Endothelial cell of umbilical vein (primary cell): Measurements from ENCODE around the gene LBHD2. TPM values are rescaled to one million over a fixed set of nuclear protein-coding genes. Genes with fewer than 3 reads are reported as not detected.

Experiments
- BruUV-seq: library from RNA; stranded (reverse); fragments of 400-500 nt; replicated peaks from 2 replicates; lab custom pipeline; 2021; lab: Mats Ljungman, UMichigan
- CTCF ChIA-PET: fragments of 300-600, 350-600 bp; sonication (Branson Sonifier 250); formaldehyde crosslinking; loops from one replicate; lab custom pipeline; 2021; ENCODE audit warnings: antibody characterized with exemption, inconsistent platforms; lab: Charles Lee
- POLR2A ChIA-PET: fragments of 300-600, 350-600 bp; sonication (Branson Sonifier 250); formaldehyde crosslinking; loops from one replicate; lab custom pipeline; 2021; ENCODE audit warnings: antibody characterized with exemption, inconsistent platforms; lab: Charles Lee
- DNase-seq: peaks from one replicate; pipeline ENCODE4 v3.0.0-alpha.2; 2011; ENCODE audit warnings: low read depth, low spot score
- FAIRE-seq: peaks from 2 replicates; lab custom pipeline; 2011; peaks lifted over from hg19 to GRCh38; lab: Jason Lieb, UNC
- H2AFZ ChIP-seq: 2 replicates; pipeline ENCODE4 v1.6.0; 2012; ENCODE audit warnings: low read depth, low read length, control low read depth, inconsistent platforms
- H3K27ac ChIP-seq: 2 replicates; pipeline ENCODE4 v1.5.1; 2011; ENCODE audit warnings: low read depth, mild to moderate bottlenecking, control low read depth, low read length, moderate library complexity; ENCODE audit not compliant: insufficient read depth
- H3K27me3 ChIP-seq, 2 experiments: 2 replicates each; pipeline versions ENCODE4 v1.6.0 to v1.6.1; 2011; ENCODE audit warnings: low read length in 2 of 2, mixed read lengths in 1 of 2; ENCODE audit not compliant: control insufficient read depth in 2 of 2, insufficient read depth in 2 of 2
- H3K36me3 ChIP-seq, 2 experiments: 2 replicates in 1 of 2; 3 replicates in 1 of 2; pipeline ENCODE4 v1.5.1; 2011; ENCODE audit warnings: low read length in 2 of 2, mild to moderate bottlenecking in 1 of 2, moderate library complexity in 1 of 2; ENCODE audit not compliant: control insufficient read depth in 2 of 2, insufficient read depth in 2 of 2; ENCODE audit errors: extremely low read depth in 1 of 2
- H3K4me1 ChIP-seq: 3 replicates; pipeline ENCODE4 v1.5.1; 2011; ENCODE audit warnings: mild to moderate bottlenecking, low read length; ENCODE audit not compliant: control insufficient read depth, insufficient read depth; ENCODE audit errors: extremely low read depth
- H3K4me2 ChIP-seq: 2 replicates; pipeline ENCODE4 v1.6.1; 2011; ENCODE audit warnings: low read length, control low read depth, mixed read lengths; ENCODE audit not compliant: insufficient read depth
- H3K4me3 ChIP-seq, 3 experiments: fragments of 200-600 bp in 1 of 3; sonication (generic), shearing (Covaris generic) in 1 of 3; replicated peaks in 1 of 3; 2 replicates each; pipeline ENCODE4 v1.5.1; 2011 to 2016; ENCODE audit warnings: control low read depth in 3 of 3, low read length in 3 of 3, mild to moderate bottlenecking in 2 of 3, inconsistent platforms in 1 of 3, low read depth in 1 of 3, moderate library complexity in 1 of 3; ENCODE audit not compliant: insufficient read depth in 1 of 3
- H3K79me2 ChIP-seq: 2 replicates; pipeline ENCODE4 v1.6.0; 2012; ENCODE audit warnings: low read length, inconsistent platforms; ENCODE audit not compliant: control insufficient read depth, insufficient read depth
- H3K9ac ChIP-seq: replicated peaks from 2 replicates; pipeline ENCODE3; 2011; ENCODE audit warnings: low read length, control low read depth; ENCODE audit not compliant: insufficient read depth; ENCODE audit errors: extremely low read depth
- H3K9me1 ChIP-seq: replicated peaks from 3 replicates; pipeline ENCODE4 v1.6.0; 2011; ENCODE audit warnings: mild to moderate bottlenecking, low read length; ENCODE audit not compliant: control insufficient read depth, insufficient read depth; ENCODE audit errors: extremely low read depth
- H3K9me3 ChIP-seq: replicated peaks from 2 replicates; pipeline ENCODE4 v1.5.1; 2012; ENCODE audit warnings: low read length, inconsistent platforms; ENCODE audit not compliant: control insufficient read depth, insufficient read depth
- H4K20me1 ChIP-seq: replicated peaks from 2 replicates; pipeline ENCODE3; 2011; ENCODE audit warnings: mild to moderate bottlenecking, low read length; ENCODE audit not compliant: control insufficient read depth, insufficient read depth; ENCODE audit errors: extremely low read depth
- EZH2 ChIP-seq: IDR thresholded peaks from 2 replicates; pipeline ENCODE4 v1.6.1; 2012; ENCODE audit warnings: borderline replicate concordance, low read depth, mild to moderate bottlenecking, moderate library complexity, low read length, inconsistent platforms; ENCODE audit not compliant: severe bottlenecking
- FOS ChIP-seq: IDR thresholded peaks from 2 replicates; pipeline ENCODE4 v1.6.1; 2011; ENCODE audit warnings: mild to moderate bottlenecking, low read length, moderate library complexity, borderline replicate concordance; ENCODE audit not compliant: insufficient read depth
- GATA2 ChIP-seq: IDR thresholded peaks from 2 replicates; pipeline ENCODE4 v1.7.0; 2011; ENCODE audit warnings: low read depth, mild to moderate bottlenecking, moderate library complexity, mixed read lengths, low read length; ENCODE audit not compliant: insufficient read length, insufficient read depth
- JUN ChIP-seq: IDR thresholded peaks from 2 replicates; pipeline ENCODE4 v1.6.1; 2011; ENCODE audit warnings: borderline replicate concordance, low read depth; ENCODE audit not compliant: insufficient read length, insufficient read depth
- MYC ChIP-seq: IDR thresholded peaks from one replicate; pipeline ENCODE4 v1.6.1; 2011; ENCODE audit warnings: mild to moderate bottlenecking, low read depth, low read length
- POLR2A ChIP-seq: IDR thresholded peaks from 2 replicates; pipeline ENCODE4 v1.6.1; 2012; ENCODE audit warnings: low read depth, mild to moderate bottlenecking, control low read depth, low read length
- POLR2AphosphoS5 ChIP-seq: IDR thresholded peaks from 2 replicates; pipeline ENCODE4 v1.6.1; 2012; ENCODE audit warnings: low read depth, mild to moderate bottlenecking, control low read depth, low read length, moderate library complexity; ENCODE audit not compliant: insufficient read depth
- dilution Hi-C: fragments of 300-500 bp; cut with MboI; formaldehyde crosslinking; loops from one replicate; pipeline ENCODE4 v1.15.0; 2019; ENCODE audit warnings: low sequenced_read_pairs; ENCODE audit not compliant: extremely low pct_ligation_motif_present
- intact Hi-C: fragments of 100-400 bp; cut with micrococcal nuclease; formaldehyde crosslinking; loops from one replicate; pipeline ENCODE4 v1.10.0; 2022
- polyA plus RNA-seq, 4 experiments: library from polyadenylated mRNA; depleted of rRNA in 3 of 4; stranded (reverse) in 3 of 4; unstranded in 1 of 4; fragments of >200 nt; gene quantifications; 2 replicates each; pipeline versions ENCODE4 v1.2.1 to v1.2.3, GENCODE V29; 2011 to 2012; ENCODE audit warnings: missing spikeins in 1 of 4
- total RNA-seq: library from RNA; stranded (reverse); gene quantifications from 2 replicates; pipeline ENCODE4 v1.2.3, GENCODE V29; 2021

The LBHD2 gene
- total and polyA plus RNA-seq, 2 donors (not counting 3 experiments of a cell fraction or from before 2014, with no cell fraction given), result not detected

GRCh38 chr14:103107941-103108748 is 24.1 kb downstream of the LBHD2 start:
- Histone ChIP-seq H3K27ac (no peak overlapping the region), H3K27me3 (peaks cover 11 to 15% of the 10 kb centered on the region in 2 experiments), H3K79me2 (no peaks in the 10 kb centered on the region), H3K4me2 (no peak overlapping the region), H3K9ac (no peak overlapping the region), H2AFZ (no peak overlapping the region), H4K20me1 (no peaks in the 10 kb centered on the region), H3K4me3 (no peak overlapping the region), H3K36me3 (no peaks in the 10 kb centered on the region), H3K9me1 (no peaks in the 10 kb centered on the region), H3K4me1 (peaks cover 6% of the 10 kb centered on the region), H3K9me3 (no peaks in the 10 kb centered on the region)
- intact Hi-C loops, result loop anchor here (2.0 kb wide), 1 partner anchor 15 kb away; the partner anchor contains the start of gene TNFAIP2
- FAIRE-seq, result no peak
- CTCF ChIA-PET, result no interaction called here
- DNase-seq, result no peak
- no TSS peak for BruUV-seq
- POLR2A ChIA-PET, result no interaction called here
- TF ChIP-seq MYC, result no peak
- no peak for TF ChIP-seq POLR2AphosphoS5
- no peak for TF ChIP-seq GATA2
- TF ChIP-seq EZH2, result no peak
- no peak for TF ChIP-seq JUN
- no peak for TF ChIP-seq FOS
- no peak for TF ChIP-seq POLR2A
- dilution Hi-C loops, result no loop called here
